Stimulated activated naive CD8-positive, alpha-beta T cell treated with anti-CD3 and anti-CD28 coated beads, Interleukin-15, amount 100 ng/mL, for 72 hours (primary cell): ENCODE results near the gene UBE2Z.

Experiments
- ATAC-seq: fragments of 150-1000 bp; cut with Tn5 transposase; 2 replicates; pipeline ENCODE4 v1.10.0; 2021; ENCODE audit warnings: mild to moderate bottlenecking, moderate library complexity
- DNase-seq, 2 donors: peaks; one replicate each; pipeline ENCODE4 v3.0.0; 2021 to 2022
- H3K27ac Mint-ChIP-seq, 2 donors: one replicate each; pipeline ENCODE4 v1.8.0; 2022; ENCODE audit warnings: mild to moderate bottlenecking in 2 of 2, mixed read lengths in 2 of 2, moderate library complexity in 2 of 2
- H3K27me3 Mint-ChIP-seq: one replicate; pipeline ENCODE4 v1.8.0; 2022; ENCODE audit warnings: mixed read lengths
- H3K4me1 Mint-ChIP-seq: one replicate; pipeline ENCODE4 v1.8.0; 2022; ENCODE audit warnings: mild to moderate bottlenecking, mixed read lengths
- H3K4me3 Mint-ChIP-seq, 2 donors: one replicate each; pipeline ENCODE4 v1.8.0; 2022; ENCODE audit warnings: mild to moderate bottlenecking in 2 of 2, mixed read lengths in 2 of 2, moderate library complexity in 1 of 2
- H3K9me3 Mint-ChIP-seq, 2 donors: one replicate each; pipeline ENCODE4 v1.8.0; 2022; ENCODE audit warnings: mixed read lengths in 2 of 2

Gene UBE2Z

DNA sequence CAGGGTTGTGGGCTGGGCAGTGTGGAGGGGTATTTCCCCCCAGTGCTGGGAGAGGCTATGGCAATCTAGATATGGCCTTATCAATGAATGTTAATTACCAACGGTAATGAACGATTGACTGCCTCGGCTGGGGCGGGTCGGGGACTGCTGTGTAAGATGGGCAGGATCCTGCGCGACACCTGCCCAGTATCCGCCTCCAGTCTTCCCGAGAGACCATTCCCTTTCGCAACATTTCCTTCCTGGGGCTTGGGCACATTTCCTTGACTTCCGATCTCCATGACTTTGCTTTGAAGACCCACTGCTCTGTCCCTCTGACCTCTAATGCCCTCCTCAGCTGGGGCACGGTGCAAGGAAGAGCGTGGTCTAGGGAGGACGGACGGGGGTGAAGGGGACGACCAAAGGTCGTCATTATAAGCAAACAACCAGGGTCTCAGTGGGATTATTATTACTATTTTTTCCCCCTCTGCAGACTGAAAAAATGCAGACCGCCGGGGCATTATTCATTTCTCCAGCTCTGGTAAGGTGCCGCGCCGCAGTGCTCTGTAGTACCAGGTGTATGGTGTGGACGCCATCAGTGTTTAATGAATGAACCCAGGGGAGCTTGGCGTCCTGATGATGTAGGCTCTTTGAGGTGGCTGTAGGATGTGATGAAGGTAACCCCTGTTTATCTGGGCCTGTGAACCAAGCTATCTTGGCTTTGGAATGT lies 15.1 kb upstream of the UBE2Z start:
- DNase-seq (no peak), ATAC-seq (no peak)
- Mint-ChIP-seq H3K4me3 (peak overlapping the region; percentile 97), H3K27ac (peak overlapping the region; percentile 98 to 99), H3K4me1 (peaks cover 38% of the 10 kb centered on the region), H3K9me3 (no peaks in the 10 kb centered on the region), H3K27me3 (no peaks in the 10 kb centered on the region)

DNA sequence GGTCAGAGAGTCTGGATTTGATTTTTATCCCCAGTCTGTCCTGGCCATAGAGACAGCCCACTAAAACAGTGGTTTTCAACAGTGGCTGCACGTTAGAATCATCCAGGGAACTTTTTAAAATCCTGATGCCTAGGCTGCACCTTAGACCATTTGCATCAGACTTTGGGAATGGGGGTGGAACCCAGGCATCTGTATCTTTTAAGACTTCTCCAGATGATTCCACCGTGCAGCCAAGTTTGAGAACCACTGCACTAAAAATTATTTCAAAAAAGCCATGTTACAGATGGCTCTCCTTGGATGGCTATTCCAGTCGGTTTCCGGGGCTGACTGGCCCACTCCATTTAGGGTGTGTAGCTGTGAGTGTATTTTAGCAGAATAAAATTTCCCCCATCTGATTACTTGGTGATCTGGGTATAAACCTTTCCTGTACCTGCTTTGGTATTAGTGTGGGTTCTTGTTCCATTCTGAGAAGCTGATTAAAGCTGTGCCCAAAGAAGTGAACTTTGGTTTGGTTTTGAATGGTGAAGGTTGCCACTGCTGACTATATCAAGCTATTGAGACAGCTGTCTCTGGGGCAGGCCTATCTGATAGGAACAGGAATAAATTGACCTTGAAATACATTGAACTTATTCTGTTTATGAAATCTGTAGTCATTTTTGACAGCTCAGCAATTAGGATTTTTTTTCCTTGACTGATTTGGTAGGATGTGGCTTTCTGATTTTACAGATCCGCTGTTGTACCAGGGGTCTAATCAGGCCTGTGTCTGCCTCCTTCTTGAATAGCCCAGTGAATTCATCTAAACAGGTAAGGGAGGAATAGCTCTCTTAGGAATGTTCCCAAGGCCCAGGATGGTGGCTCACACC lies 14.3 kb upstream of the UBE2Z start:
- Mint-ChIP-seq H3K4me1 (peaks cover 38% of the 10 kb centered on the region), H3K27me3 (no peaks in the 10 kb centered on the region), H3K4me3 (peak overlapping the region; percentile 97), H3K9me3 (no peaks in the 10 kb centered on the region), H3K27ac (peak overlapping the region in 1 of 2 donors; percentile 27)
- DNase-seq, result no peak
- no peak for ATAC-seq

DNA sequence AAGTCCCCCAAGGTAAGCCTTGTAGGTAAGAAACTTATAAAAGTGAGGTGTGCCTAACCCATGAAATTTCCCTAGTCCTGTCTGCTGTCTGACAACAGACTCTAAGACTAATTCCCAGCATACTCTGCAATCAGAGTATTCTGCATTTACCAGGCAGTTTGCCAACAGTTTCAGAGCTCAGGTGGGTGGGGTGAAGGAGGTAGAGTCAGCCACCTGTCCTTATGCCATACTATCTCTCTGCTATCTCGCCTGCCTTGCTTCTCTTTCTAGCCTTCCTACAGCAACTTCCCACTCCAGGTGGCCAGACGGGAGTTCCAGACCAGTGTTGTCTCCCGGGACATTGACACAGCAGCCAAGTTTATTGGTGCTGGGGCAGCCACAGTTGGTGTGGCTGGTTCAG lies 13.3 kb upstream of the UBE2Z start:
- Mint-ChIP-seq H3K4me3 (no peak overlapping the region), H3K4me1 (peaks cover 38% of the 10 kb centered on the region), H3K9me3 (no peaks in the 10 kb centered on the region), H3K27me3 (no peaks in the 10 kb centered on the region), H3K27ac (no peak overlapping the region)
- DNase-seq (no peak), ATAC-seq (no peak)

DNA sequence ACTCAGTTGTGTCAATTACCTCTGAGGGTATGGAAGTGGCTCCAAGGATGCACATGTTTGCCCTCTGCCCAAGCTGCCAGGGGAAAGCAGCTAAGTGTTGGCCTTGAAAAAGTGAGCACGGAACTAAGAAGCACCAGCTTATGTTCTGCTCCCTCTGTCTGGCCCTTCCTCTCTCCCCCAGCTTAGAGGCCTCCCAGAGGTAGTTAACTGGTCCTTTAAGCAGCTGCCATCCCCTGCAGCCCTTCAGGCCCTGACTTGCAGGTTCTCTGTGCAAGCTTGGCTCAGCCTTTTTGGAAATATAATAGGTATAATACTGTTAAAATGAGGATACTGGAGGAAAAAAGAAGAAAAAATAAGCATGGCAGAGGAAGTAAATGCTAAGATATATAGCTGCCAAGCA lies 7.0 kb upstream of the UBE2Z start:
- Mint-ChIP-seq H3K27me3 (no peaks in the 10 kb centered on the region), H3K4me1 (no peaks in the 10 kb centered on the region), H3K27ac (no peak overlapping the region), H3K4me3 (no peak overlapping the region), H3K9me3 (no peaks in the 10 kb centered on the region)
- DNase-seq, result no peak
- ATAC-seq, result no peak

DNA sequence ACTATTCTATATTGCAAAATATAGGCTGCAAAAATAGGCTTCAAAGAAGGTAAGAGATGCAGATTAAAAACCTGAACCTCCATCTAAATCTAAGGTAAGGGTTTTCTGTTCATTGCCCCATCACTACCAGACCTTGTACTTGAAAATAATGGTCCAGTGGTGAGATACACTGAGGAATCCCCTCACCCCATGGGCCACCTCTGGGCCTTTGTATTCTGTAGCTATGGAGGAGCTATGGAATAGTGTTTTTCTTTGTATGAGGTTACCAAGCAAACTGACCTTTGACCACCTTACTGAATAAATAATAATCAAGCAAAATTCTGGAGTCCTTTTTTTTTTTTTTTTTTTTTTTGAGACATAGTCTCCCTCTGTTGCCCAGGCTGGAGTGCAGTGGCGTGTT lies 4.8 kb upstream of the UBE2Z start:
- Mint-ChIP-seq H3K27ac (no peak overlapping the region), H3K9me3 (no peaks in the 10 kb centered on the region), H3K4me3 (no peak overlapping the region), H3K4me1 (peaks cover 11% of the 10 kb centered on the region), H3K27me3 (no peaks in the 10 kb centered on the region)
- ATAC-seq (no peak), DNase-seq (no peak)

DNA sequence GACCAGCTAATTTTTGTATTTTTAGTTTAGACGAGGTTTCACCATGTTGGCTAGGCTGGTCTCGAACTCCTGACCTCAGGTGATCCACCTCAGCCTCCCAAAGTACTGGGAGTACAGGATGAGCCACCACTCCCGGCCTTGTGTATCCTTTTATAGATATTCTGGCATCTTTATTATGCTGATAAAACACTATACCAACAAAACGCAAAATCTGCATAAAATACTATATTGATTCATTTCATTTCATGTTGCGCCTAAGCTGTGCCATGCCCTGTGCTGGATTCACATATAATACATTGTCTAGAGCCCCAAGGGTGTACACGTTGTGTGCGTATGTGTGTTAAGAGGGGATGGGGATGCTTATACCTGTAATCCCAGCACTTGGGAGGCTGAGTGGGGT lies 3.8 kb upstream of the UBE2Z start:
- Mint-ChIP-seq H3K27ac (peak overlapping the region in 1 of 2 donors; percentile 74), H3K4me3 (no peak overlapping the region), H3K9me3 (no peaks in the 10 kb centered on the region), H3K4me1 (peaks cover 17% of the 10 kb centered on the region), H3K27me3 (no peaks in the 10 kb centered on the region)
- ATAC-seq, result no peak
- DNase-seq, result no peak

DNA sequence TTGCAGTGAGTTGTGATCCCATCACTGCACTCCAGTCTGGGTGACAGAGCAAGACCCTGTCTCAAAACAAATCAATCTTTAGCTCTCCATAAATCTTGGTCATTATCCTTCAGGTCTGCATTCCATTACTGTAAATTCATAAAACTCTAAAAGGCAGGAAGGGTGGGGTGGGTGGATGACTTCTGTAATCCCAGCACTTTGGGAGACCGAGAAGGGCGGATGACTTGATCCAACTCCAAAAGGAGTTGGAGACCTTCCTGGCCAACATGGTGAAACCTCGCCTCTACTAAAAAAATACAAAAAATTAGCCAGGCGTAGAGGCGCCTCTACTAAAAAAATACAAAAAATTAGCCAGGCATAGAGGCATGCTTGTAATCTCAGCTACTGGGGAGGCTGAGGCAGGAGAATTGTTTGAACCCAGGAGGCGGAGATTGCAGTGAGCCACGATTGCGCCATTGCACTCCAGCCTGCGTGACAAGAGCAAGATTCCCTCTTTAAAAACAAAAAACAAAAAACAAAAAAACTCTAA lies 2.2 kb upstream of the UBE2Z start:
- H3K4me3 Mint-ChIP-seq, result no peak overlapping the region
- ATAC-seq, result no peak
- no peak overlapping the region for H3K27ac Mint-ChIP-seq

DNA sequence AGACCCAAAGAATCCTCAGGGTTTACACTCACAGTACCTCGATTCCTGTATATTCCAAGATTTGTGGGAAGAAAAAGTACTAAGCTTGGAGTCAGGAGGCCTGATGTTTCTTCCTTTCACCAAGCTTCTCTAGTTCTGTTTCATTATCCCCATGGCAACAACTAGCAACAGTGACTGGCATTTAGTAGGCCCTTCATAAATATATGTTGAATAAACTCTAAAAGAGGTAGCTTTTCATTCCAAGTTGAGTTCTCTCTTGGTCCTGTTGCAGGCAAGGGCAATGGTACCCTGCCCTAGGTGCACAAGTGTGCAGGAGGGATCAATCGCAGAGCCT lies 527 bp upstream of the UBE2Z start:
- ATAC-seq (peak; percentile 21), DNase-seq (no peak)
- peak overlapping the region; percentile 91 to 98 for H3K4me3 Mint-ChIP-seq
- no peaks in the 10 kb centered on the region for H3K27me3 Mint-ChIP-seq
- peaks cover 49% of the 10 kb centered on the region for H3K4me1 Mint-ChIP-seq
- H3K27ac Mint-ChIP-seq, result peak overlapping the region; percentile 99
- H3K9me3 Mint-ChIP-seq, result no peaks in the 10 kb centered on the region

More for the DNA sequence above, 2.2 kb upstream of the UBE2Z start:
- Mint-ChIP-seq H3K4me1 (peaks cover 33% of the 10 kb centered on the region), H3K9me3 (no peaks in the 10 kb centered on the region), H3K27me3 (no peaks in the 10 kb centered on the region)
- no peak for DNase-seq

DNA sequence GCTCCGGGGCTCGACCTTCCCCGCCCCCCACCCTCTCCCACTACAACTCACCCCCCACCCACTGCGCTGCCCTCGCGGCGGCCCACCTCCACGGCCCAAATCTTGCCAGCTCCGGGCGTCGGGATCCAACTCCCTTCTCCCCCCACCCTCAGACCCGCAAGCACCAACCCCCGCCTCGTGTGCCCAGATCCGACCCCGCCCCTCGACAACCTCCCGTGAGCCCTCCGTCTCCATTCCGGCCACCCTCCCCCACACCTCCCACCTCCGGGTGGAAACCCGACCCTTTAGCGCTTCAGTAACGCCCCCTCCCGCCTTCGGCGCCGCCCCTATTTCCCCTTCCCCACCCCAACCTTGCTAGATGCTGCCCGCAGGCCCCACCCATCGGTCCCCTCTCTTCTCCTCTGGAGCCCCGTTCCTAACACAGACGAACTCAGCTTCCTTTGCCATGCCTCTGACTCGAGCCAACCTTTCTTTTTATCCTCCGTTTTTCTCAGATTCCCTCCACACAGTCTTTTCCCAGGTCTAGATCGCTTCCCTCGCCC lies 717 bp downstream of the UBE2Z start:
- ATAC-seq, result peak; percentile 70
- no peaks in the 10 kb centered on the region for H3K27me3 Mint-ChIP-seq
- peaks cover 62% of the 10 kb centered on the region for H3K4me1 Mint-ChIP-seq
- peak; percentile 83 to 91 for DNase-seq
- H3K27ac Mint-ChIP-seq, result peak overlapping the region; percentile 94 to 100
- no peaks in the 10 kb centered on the region for H3K9me3 Mint-ChIP-seq
- peak overlapping the region; percentile 89 to 93 for H3K4me3 Mint-ChIP-seq

DNA sequence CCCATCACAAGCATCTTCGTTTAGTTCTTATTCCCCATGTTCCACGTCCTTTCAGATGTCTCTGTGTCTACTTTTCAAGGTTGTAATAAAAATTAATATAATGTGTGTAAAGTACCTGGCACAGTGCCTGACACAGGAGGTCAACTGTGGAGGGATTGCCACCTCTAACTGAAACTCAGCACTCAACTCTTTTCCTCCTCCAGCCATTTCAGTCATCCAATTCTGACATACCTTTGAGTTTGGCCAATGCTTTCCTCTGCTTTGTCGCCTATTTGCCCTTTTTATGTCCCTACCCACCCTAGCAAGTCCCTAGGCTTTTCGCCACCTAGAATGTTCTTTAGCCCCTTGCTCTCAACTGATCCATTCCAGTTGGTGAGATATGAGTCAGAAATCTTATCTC lies 1.6 kb downstream of the UBE2Z start:
- ATAC-seq (no peak), DNase-seq (no peak)
- Mint-ChIP-seq H3K4me3 (peak overlapping the region; percentile 89 to 93), H3K4me1 (peaks cover 70% of the 10 kb centered on the region), H3K9me3 (peaks cover 0 to 5% of the 10 kb centered on the region in 2 donors), H3K27ac (peak overlapping the region; percentile 94 to 100), H3K27me3 (no peaks in the 10 kb centered on the region)

DNA sequence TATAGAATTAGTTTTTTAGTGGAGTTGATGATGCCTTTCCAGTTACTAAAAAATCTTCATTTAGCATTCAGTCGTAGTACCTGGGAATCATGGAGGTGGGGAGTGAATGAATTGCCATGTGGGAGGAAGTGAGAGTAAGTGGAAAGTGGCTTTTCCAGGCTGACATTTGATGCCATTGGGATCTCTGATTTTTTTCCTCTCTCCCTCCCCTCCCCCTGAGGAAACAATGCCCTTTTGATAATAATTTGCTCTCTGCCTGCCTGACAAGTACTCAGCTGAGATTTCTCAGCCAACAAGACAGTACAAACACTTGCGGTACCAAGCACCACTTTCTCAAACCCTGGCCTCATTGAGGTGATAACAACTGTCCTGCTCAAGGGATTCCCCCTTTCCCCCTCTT lies 2.2 kb downstream of the UBE2Z start:
- peaks cover 76% of the 10 kb centered on the region for H3K4me1 Mint-ChIP-seq
- H3K9me3 Mint-ChIP-seq, result peaks cover 0 to 5% of the 10 kb centered on the region in 2 donors
- H3K27me3 Mint-ChIP-seq, result no peaks in the 10 kb centered on the region
- H3K4me3 Mint-ChIP-seq, result peak overlapping the region; percentile 89 to 93
- peak overlapping the region; percentile 94 to 100 for H3K27ac Mint-ChIP-seq
- DNase-seq, result no peak
- no peak for ATAC-seq

DNA sequence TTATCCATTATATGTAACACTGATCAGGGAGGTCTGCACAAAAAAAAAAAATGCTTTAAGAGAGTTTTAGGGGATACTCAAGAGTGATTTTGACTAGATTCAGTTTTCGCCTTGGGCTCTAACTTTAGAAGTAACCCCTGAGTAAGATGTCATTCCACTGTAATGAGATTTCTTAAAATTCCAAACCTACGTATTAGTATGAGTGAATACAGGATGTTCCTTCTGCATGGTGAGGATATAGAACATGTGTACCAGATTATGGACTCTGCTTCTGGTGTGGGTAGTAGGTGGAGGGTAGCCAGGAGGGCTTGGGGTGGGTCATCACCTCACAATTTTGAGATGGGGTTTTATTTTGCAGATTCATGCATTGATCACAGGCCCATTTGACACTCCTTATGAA lies 4.3 kb downstream of the UBE2Z start:
- Mint-ChIP-seq H3K4me1 (peaks cover 85% of the 10 kb centered on the region), H3K4me3 (peak overlapping the region; percentile 2 to 89), H3K27ac (peak overlapping the region; percentile 55 to 100), H3K9me3 (peaks cover 0 to 5% of the 10 kb centered on the region in 2 donors), H3K27me3 (no peaks in the 10 kb centered on the region)
- ATAC-seq (no peak), DNase-seq (no peak)

DNA sequence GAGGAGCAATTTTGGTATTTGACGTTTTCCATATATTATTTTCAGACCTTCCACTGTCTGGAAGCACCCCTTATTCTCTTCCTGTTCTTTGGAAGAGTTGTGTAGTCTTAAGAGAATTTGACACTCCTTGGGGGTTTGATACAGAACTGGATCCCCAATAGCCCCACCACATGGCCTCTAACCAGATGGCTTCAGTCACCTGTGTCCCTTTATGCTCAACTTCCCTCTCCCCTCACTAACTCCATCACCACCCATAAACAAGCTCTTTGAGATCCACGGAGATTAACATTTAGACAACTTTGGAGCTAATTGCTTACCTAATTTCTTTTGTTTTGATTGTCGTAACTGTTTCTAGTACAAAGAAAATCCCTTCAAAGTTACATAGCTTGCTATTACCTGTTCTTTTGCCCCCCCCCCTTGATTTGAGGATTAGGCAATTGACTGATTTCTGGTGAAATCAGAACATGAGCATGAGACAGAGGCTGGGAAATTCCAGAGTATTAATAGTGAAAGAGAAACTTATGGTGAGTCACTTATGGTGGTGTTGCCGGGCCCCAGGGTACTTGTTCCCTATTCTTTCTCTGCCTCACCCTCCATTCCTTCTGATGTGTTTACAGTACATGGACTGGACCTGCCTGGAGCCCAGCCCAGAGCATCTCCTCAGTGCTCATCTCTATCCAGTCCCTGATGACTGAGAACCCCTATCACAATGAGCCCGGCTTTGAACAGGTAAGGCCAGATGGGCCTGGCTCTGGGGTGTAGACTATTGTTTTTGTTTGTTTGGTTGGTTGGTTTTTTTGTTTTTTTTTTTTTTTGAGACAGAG lies 7.5 kb downstream of the UBE2Z start:
- Mint-ChIP-seq H3K4me1 (peaks cover 58% of the 10 kb centered on the region), H3K27me3 (no peaks in the 10 kb centered on the region), H3K9me3 (peaks cover 0 to 5% of the 10 kb centered on the region in 2 donors), H3K27ac (peak overlapping the region; percentile 99 to 100), H3K4me3 (peak overlapping the region; percentile 72 to 86)
- DNase-seq (peak; percentile 64 to 82), ATAC-seq (peak; percentile 95)

DNA sequence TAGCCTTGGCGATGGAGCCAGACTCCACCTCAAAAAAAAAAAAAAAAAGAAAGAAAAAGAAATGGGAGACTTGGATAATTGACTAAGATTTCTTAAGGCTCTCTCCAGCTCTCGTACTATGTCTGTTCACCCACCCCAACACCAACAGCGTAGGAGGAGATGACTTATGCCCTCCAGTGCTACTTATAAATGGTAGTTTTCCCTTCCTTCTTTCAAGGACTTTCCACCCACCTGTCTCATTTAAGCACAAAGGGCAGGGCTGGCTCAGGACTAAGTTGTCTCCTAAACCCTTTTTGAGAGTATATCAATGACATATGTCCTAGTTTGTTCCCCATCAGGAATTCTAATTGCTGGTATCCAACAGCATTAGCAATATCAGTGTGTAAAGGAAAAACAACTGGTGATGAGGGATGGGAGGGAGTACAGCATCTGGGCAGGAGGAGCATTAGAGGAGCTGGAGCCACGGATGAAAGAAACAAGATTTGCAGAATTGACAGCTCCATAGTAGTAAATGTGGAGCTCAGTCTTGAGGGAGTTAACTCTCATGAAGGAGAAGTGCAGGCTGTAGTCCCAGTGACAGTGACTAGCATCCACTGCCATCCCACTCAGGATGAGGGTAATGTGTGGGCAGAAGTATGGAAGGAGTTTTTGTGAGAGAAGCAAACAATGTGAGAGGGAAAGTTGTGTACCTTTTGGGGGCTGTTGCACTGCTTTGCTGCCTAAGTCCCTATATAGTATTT lies 17.2 kb downstream of the UBE2Z start:
- H3K4me1 Mint-ChIP-seq, result peaks cover 23% of the 10 kb centered on the region
- H3K4me3 Mint-ChIP-seq, result no peak overlapping the region
- H3K27ac Mint-ChIP-seq, result peak overlapping the region in 1 of 2 donors; percentile 9
- no peaks in the 10 kb centered on the region for H3K27me3 Mint-ChIP-seq
- no peak for DNase-seq
- ATAC-seq, result no peak
- H3K9me3 Mint-ChIP-seq, result no peaks in the 10 kb centered on the region

DNA sequence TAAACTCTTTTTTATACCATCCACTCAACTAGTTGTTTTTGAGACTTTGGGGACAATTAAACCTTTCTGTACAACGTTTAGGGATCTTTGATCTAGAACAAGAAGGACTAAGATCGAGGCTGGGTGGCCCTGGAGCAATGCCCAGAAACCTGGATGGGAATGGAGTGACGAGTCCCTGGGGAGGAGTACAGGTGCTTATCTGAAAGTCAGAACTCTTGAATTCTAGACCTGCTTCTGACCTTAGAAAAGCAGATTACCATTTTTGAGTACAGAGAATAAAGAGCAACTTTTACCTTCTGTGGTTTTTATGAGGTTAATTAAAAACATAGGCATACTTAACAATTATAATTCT lies 17.8 kb downstream of the UBE2Z start:
- H3K9me3 Mint-ChIP-seq, result no peaks in the 10 kb centered on the region
- no peak for ATAC-seq
- H3K27me3 Mint-ChIP-seq, result no peaks in the 10 kb centered on the region
- peaks cover 21% of the 10 kb centered on the region for H3K4me1 Mint-ChIP-seq
- no peak for DNase-seq
- no peak overlapping the region for H3K4me3 Mint-ChIP-seq
- no peak overlapping the region for H3K27ac Mint-ChIP-seq
